ENCODE measurements around the gene DENND2A. TPM values are rescaled to one million over a fixed set of nuclear protein-coding genes. Genes with fewer than 3 reads are reported as not detected.
A peak's percentile ranks its signal among the peaks of the same experiment; 100 is the strongest.
"Not testable (repeated sequence)": the region's sequence is repeated elsewhere in the genome, so short reads cannot be mapped to it uniquely, and the experiment has no call there.

The DENND2A gene
- total RNA-seq, 1 donor from 2014 or later, result 7.5 TPM

DNA sequence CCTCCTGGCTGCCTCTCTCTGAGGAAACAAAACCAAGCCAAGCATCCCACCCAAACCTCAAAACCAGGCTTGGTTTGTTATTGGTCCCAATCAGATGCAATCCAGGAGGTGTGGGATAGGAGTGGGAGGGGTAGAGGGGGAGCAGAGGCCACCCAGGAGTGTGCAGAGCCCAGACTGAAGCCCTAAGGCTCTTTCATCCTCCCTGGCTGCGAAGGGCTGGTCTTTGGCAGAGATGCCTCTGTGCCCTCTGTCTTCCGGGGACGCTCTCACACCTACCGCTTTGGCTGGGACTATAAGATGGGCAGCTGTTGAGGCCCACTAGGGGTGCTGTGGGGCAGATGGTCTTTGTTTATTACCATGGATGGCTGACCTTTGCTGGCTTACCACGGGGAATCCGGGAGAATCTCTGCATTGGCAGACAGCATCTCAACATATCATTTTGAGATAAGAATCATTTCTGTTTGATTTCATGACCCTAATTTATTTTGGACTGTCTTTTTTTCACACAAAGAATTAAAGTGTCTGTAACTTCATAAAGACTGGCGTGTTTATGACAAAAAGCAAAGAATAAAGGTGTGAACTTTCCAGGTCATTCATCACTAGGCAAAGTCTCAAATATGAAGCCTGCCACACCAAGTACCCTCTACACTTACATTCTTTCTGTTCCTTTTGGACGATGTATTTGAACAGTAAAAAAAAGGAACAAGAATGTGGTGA, 6.5 kb upstream of the DENND2A start:
- Histone ChIP-seq H3K27ac (no peak overlapping the region), H3K4me3 (no peak overlapping the region), H3K27me3 (no peaks in the 10 kb centered on the region), H3K4me1 (no peaks in the 10 kb centered on the region), H3K9me3 (no peaks in the 10 kb centered on the region), H3K36me3 (no peaks in the 10 kb centered on the region)
- DNase-seq (ENCODE audit: low spot score in 2 of 2), result no peak
- intact Hi-C loops (cut with DNase I), result no loop called here
- TF ChIP-seq, protein P1, sequence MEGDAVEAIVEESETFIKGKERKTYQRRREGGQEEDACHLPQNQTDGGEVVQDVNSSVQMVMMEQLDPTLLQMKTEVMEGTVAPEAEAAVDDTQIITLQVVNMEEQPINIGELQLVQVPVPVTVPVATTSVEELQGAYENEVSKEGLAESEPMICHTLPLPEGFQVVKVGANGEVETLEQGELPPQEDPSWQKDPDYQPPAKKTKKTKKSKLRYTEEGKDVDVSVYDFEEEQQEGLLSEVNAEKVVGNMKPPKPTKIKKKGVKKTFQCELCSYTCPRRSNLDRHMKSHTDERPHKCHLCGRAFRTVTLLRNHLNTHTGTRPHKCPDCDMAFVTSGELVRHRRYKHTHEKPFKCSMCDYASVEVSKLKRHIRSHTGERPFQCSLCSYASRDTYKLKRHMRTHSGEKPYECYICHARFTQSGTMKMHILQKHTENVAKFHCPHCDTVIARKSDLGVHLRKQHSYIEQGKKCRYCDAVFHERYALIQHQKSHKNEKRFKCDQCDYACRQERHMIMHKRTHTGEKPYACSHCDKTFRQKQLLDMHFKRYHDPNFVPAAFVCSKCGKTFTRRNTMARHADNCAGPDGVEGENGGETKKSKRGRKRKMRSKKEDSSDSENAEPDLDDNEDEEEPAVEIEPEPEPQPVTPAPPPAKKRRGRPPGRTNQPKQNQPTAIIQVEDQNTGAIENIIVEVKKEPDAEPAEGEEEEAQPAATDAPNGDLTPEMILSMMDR (IDR thresholded peaks at IDR 0.05), result peak in 1 of 3 experiments; percentile 36

DNA sequence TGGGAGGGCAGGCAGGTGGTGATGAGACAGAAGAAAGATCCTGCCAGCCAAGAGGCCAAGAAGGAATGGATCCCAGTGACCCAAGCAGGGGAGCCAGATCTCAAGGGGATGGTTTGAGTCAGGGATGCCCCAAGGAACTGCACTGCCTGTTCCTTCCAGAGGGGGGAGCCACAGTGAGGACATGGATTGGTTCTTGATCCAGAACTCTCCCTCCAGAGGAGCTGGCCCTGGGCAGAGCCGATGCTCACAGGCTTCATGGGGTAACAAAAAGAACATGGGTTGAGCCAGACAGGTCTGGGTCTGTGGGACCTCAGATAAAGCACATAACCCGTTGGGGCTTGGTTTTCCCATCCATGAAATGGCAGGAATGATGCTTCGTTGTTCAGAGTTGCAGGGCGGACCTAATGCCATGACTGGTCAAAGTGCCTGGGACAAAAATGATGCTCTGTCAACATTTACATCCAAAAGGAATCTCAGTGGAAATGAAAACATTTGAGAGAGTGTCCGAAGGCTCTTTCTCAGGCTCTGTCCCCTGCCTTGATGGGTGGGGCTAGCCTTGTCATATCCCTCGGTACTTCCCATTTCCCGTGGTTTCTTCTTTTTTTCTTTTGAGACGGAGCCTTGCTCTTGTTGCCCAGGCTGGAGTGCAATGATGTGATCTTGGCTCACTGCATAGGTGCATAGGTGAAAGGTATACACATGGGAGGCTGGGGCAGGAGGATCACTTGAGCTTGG, 4.7 kb upstream of the DENND2A start:
- peak in 1 of 2 donors; percentile 51 for DNase-seq (ENCODE audit: low spot score in 2 of 2)
- Histone ChIP-seq H3K4me1 (peaks cover 3 to 4% of the 10 kb centered on the region in 2 donors), H3K27ac (no peak overlapping the region), H3K4me3 (no peak overlapping the region), H3K36me3 (no peaks in the 10 kb centered on the region), H3K27me3 (peaks cover 6% of the 10 kb centered on the region), H3K9me3 (no peaks in the 10 kb centered on the region)
- intact Hi-C loops (cut with DNase I), result no loop called here
- TF ChIP-seq, protein P1 (IDR thresholded peaks at IDR 0.05), result no peak

DNA sequence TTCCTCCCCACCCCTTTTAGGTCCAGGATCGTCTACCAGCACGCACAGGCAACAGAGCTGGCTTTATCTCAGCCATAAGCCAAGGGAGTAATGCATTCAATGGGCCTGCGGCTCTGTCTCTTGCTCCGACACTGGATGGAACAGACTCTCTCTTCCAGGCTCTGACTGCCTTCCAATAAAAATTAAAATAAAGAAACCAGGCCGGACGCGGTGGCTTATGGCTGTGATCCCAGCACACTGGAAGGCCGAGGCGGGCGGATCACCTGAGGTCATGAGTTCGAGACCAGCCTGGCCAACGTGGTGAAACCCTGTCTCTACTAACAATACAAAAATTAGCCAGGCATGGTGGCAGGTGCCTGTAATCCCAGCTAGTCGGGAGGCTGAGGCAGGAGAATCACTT, 4.1 kb upstream of the DENND2A start:
- H3K27ac ChIP-seq; H3K4me1 ChIP-seq; DNase-seq (ENCODE audit: low spot score in 2 of 2); intact Hi-C loops (cut with DNase I); H3K9me3 ChIP-seq; H3K4me3 ChIP-seq; H3K27me3 ChIP-seq; H3K36me3 ChIP-seq: not testable (repeated sequence)

DNA sequence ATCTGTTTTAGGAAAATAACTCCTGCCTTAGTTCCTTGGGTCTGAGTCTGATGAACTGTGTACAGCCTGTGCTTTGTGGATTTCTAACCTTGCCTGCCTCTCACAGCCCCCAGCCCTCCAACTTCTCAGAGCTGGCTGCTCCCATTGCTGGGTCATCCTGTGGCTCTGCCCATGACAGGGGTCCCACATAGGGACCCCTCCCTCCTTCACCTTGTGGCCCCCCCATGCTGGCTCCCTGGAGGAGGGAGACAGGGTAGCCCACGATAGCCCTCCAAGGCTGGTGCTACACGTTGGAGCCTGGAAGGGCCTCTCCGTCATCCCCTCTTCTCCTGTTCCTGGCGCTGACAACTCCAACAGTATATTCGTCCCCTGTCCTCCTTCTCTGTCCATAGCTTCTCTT, 2.8 kb upstream of the DENND2A start:
- intact Hi-C loops (cut with DNase I), result no loop called here
- Histone ChIP-seq H3K4me1 (peaks cover 4 to 6% of the 10 kb centered on the region in 2 donors), H3K4me3 (no peak overlapping the region), H3K9me3 (no peaks in the 10 kb centered on the region), H3K36me3 (no peaks in the 10 kb centered on the region), H3K27ac (no peak overlapping the region), H3K27me3 (peaks cover 6% of the 10 kb centered on the region)
- no peak for DNase-seq (ENCODE audit: low spot score in 2 of 2)
- TF ChIP-seq, protein P1 (IDR thresholded peaks at IDR 0.05), result no peak

DNA sequence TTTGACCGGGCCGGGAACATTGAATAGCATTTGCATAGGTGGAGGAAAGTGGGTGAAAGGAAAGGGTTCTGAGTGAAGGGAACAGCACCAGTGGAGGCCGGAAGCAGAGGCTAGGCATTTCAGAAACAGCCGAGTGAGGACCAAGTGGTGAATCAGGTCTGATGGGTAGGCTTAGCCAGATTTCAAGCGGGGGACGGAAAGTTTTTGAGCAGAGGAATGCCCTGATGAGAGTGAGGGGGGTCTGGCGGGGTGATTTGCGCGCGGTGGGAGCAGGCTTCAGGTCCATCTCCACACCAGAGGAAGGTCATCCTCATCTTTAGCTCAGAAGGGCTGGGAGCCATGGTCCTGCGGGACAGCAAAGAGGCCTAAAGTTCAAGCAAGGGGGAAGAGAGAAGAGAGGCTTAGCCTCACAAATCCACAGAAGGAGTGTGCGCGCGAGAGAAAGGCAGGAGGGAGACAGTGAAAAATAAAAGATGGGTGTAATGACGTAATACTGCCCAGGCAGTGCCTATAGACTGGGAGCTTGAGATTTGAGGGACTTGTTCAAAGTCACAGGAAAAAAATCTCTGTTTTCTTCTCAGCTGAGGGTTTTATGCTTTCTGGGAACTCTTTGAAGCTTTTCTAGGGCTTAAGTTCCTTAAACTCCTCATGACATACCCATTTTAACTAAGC, 1.0 kb upstream of the DENND2A start:
- TF ChIP-seq, protein P1 (IDR thresholded peaks at IDR 0.05), result no peak
- no peak for DNase-seq (ENCODE audit: low spot score in 2 of 2)
- no peaks in the 10 kb centered on the region for H3K36me3 ChIP-seq
- intact Hi-C loops (cut with DNase I), result no loop called here
- peaks cover 6% of the 10 kb centered on the region for H3K27me3 ChIP-seq
- no peak overlapping the region for H3K27ac ChIP-seq
- peak overlapping the region; percentile 55 to 72 for H3K4me3 ChIP-seq
- H3K4me1 ChIP-seq, result peaks cover 4 to 6% of the 10 kb centered on the region in 2 donors
- H3K9me3 ChIP-seq, result no peaks in the 10 kb centered on the region
